Jurkat, Clone E6-1 (cell line): ENCODE data around the gene LSM2.
A peak's percentile ranks its signal among the peaks of the same experiment; 100 is the strongest.

Experiments used
- DNase-seq: peaks from one replicate; pipeline ENCODE4 v3.0.0-alpha.2; 2011; ENCODE audit warnings: low read depth, low spot score
- H3K4me3 ChIP-seq: 2 replicates; pipeline ENCODE4 v1.5.1; 2011; ENCODE audit warnings: mild to moderate bottlenecking, low read length, control low read depth, moderate library complexity

LSM2 gene

DNA sequence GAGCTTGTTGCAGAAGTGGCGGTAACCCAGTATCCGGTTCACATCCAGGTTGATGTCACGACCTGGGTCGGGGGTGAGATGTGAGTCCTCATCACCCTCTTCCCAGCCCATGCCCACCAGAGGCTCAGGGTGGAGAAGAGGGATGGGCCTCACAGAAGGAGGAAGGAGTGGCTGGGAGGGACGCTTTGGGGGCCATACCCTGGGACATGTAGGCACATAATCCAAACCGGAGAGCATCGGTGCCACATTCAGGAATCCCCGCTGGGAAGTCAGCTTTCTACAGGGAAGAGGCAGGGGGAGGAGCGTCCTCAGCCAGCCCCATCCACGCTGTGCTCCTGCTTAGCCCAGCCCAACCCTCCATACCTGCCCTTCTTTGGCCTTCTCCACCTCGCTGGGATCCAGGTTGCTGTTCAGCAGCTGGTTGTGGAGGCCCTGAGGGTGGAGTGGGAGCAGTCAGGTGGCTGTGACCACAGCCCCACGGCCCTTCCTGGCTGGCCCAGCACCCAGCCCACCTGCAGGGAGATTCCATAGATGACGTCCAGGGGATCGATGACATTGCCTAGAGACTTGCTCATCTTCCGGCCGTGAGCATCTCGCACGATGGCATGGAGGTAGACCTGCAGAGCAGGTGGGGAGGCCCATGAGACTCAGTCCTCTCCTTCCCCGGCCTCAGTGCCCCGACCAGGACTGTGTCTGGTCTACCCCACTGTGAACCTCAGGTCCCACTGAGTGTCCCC, 26.1 kb downstream of the LSM2 start:
- no peak for DNase-seq
- H3K4me3 ChIP-seq = no peak overlapping the region

DNA sequence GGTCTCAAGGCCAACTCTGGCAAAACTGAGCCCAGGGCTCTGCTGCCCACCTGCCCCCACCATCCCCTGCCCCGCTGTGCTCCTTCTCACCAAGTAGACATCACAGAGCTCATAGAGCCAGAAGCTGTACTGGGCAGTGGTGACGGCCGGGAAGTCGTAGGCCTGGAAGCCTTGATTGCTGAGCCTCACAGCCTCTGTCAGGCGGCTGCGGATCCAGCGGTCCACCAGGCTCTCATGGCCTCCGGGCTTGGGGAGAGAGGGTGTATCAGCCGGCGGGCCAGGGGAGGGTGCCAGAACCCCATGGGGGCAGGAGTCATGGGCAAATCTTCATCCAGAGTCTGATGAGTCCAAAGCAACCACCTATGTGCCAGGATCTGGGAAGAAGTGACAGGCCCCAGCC, 26.9 kb downstream of the LSM2 start:
- DNase-seq = no peak
- H3K4me3 ChIP-seq = no peak overlapping the region

DNA sequence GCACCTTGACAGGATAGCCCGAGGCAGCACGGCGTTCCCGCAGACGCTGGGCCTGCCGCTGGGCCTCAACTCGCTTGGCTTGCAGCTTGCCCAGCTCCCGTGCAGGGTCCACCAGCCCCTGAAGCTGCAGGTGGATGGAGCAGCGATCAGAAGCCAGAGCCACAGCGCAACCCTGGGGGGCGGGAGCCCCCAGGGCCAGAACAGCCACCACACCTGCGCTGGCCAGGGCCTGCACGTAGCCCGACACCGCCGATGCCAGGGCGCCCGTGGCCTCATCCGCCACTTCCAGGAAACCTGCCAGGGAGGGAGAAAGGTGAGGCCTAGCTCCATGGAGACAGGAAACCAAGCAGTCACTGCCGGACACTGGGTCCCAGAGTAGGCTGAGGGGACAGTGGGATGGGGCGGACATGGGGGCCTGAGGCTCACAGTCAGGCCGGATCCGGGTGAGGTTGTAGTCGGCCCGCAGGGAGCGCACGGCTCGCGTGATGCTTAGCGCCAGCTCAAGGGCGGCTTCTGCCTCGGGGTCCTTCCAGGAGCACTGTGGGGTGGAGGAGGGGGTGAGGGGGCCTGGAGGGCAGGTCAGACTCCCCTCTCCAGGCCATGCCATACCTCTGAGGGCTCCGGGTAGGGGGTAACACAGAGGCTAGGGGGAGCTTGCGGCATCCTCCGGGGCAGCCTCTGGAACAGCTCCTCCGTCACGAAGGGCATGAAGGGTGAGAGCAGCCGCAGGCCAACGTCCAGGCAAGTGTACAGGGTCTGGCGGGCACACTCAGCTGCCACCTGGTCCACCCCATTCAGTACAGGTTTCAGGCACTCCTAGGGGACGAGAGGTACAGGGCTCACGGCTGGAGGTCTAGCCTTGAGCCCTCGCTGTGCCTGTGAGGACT, 27.5 kb downstream of the LSM2 start:
- no peak overlapping the region for H3K4me3 ChIP-seq
- DNase-seq = no peak

DNA sequence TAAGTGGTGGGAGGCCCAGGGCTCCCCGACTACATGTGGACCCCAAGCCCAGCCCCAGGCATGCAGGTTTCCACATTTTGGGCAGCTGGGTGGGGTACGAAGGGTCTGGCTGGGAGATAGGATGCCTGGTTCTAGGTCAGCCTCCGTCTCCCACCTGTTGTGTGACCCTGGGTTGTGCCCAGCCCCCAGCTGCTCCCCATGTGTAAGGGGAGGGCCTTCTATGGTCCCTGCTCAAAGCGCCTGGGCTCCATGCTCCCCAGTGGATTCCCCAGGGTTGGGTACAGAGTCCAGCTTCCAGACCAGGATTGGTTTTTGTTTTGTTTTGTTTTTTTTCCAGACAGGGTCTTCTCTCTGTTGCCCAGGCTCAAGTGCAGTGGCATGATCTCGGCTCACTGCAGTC, 28.6 kb downstream of the LSM2 start:
- DNase-seq = no peak
- H3K4me3 ChIP-seq = no peak overlapping the region

- no peak overlapping the region for H3K4me3 ChIP-seq
- no peak for DNase-seq
These were observed 29.1 kb downstream of the LSM2 start for GRCh38 chr6:31777667-31778050.

- H3K4me3 ChIP-seq = no peak within 1 kb of the TSS
- DNase-seq = no peak
These were observed 29.6 kb downstream of the LSM2 start, which contains the start of gene VWA7 for GRCh38 chr6:31776989-31777666. Gene VWA7 (minus strand): TSS chr6:31777328. CDS start chr6:31776779, 549 bp downstream.

GRCh38 chr6:31776485-31776988, 30.2 kb downstream of the LSM2 start:
- DNase-seq = no peak
- H3K4me3 ChIP-seq = no peak overlapping the region

DNA sequence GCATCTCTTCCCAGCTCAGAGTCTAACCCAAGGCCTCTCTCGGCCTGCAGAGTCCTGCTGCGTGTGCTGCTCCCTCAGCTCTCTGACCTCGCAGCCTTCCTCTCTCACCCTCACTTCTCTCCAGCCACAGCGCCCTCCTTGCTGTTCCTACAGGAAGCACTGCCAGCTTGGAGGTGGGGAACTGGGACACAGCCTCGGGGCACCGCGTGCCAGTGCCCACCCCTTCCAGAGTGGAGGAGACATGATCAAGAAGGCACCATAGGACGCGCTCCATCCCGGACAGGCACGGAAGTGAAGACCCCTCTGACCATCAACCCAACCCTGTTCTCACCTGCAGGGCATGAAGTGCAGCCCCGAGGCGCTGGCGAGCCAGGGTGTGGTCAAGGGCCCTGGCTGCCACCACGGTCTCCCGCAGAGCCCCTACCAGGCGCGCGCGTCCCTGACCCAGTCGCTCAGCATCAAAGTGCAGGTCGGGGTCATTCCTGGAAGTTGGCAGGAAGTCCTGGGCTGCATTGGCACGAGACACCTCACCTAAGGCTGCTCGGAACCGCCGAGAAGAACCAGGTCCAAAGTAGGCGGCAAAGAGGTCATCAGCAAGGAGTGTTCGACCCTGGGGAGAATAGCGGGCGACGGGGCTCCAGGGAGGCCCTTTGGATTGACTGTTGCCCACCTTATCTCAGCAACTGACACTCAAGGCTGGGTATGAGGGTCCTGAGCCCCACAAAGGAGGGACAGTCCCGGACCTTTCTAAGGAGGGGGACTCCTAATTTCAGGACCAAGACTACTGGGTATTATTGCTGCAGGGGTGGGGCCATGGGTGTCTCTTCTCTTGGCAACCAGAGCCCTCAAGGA, 30.9 kb downstream of the LSM2 start:
- H3K4me3 ChIP-seq = no peak overlapping the region
- DNase-seq = no peak

GRCh38 chr6:31775184-31775583, 31.6 kb downstream of the LSM2 start:
- H3K4me3 ChIP-seq = no peak overlapping the region
- DNase-seq = no peak

- DNase-seq = no peak
- no peak overlapping the region for H3K4me3 ChIP-seq
These were observed 34.8 kb downstream of the LSM2 start for GRCh38 chr6:31771992-31772358.

- no peak overlapping the region for H3K4me3 ChIP-seq
- no peak for DNase-seq
These were observed 35.9 kb downstream of the LSM2 start for GRCh38 chr6:31770860-31771259.

DNA sequence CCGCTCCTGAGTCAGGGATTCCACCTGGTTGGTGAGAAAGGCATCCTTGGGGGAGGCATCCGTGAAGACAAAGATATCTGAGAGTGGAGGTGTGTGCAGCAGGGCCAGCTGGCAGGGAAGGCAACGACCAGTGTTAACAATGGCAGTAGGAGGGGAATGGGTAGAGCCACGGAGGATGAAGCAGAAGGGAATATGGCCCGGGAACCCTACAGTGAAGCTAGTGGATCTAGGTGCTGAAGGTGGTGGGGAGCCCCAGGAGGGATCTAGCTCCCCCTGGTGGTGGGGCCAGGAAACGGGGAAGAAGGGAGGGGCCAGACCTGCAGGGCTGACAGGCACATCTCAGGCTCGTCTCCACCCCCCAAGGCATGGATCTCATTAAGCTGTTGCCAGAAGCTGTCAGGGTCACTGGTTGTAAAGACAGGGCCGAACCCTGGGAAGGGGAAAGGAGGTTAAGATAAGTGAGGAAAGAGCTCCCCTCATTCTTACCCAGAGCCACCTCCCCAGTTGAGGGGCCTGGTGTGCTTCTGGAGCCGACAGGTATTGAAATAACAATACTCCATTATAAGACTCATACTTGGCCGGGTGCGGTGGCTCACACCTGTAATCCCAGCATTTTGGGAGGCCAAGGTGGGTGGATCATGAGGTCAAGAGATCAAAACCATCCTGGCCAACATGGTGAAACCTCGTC, 36.9 kb downstream of the LSM2 start:
- H3K4me3 ChIP-seq = no peak overlapping the region
- peak; percentile 66 for DNase-seq

- no peak overlapping the region for H3K4me3 ChIP-seq
- no peak for DNase-seq
These were observed 38.2 kb downstream of the LSM2 start for GRCh38 chr6:31768363-31769257.

GRCh38 chr6:31767096-31767645, 39.6 kb downstream of the LSM2 start:
- H3K4me3 ChIP-seq = no peak overlapping the region

DNA sequence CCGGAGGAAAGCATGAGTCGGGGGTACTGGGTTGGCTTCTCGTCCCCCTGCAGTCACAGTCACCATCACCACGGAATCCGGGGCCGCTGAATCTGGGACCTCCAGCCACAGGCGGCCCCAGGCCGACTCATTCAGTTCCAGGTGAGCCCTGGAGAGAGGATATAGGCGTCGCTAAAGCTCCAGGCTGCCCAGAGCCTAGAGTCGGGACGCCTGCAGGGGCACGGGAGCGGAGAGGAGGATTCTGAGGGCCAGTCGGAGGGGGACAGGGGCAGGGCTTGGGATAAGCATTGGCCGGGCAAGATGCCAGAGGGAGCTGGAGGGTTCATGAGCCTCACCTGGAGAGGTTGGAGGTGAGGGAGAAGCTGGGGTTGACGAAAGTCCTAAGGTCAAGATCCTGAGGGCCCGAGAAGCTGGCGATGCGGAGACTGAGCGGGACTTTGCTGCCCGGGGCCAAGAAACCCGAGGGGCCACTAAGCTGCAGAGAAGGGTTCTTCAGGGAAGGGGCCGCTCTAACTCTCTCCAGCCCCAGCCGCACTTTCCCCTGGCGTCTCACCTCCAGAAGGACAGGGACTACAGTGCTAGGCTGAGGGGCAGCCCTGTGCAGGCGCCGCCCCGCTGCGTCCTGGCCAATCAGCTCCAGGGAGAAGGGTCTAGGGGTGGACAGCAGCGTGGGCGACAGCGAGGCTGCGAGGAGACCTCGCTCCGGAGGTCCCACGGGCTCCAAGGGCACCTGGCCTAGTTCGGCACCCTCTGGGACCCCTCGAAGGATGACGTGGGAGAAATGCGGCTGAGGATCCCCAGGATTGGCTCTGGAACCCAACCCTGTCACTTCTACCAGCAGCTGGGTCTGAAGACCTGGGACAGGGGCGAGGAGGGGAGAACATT, 40.6 kb downstream of the LSM2 start:
- DNase-seq = no peak
- H3K4me3 ChIP-seq = no peak overlapping the region

More at GRCh38 chr6:31767096-31767645, 39.6 kb downstream of the LSM2 start:
- no peak for DNase-seq

GRCh38 chr6:31765559-31765909, 41.2 kb downstream of the LSM2 start:
- no peak for DNase-seq
- no peak overlapping the region for H3K4me3 ChIP-seq
